GM19328 (cell line): ENCODE measurements around the gene ATOH1.

ENCODE experiments used
- ATAC-seq: cut with Tn5 transposase; IDR thresholded peaks from one replicate; pipeline ENCODE4 v1.9.1; 2021; ENCODE audit warnings: mild to moderate bottlenecking, moderate library complexity; ENCODE audit not compliant: unreplicated experiment

Gene ATOH1

GRCh38 chr4:93834249-93835066 lies 5.9 kb downstream of the ATOH1 start:
- ATAC-seq: no peak

- ATAC-seq: no peak
Observed at GRCh38 chr4:93835929-93836328, 7.4 kb downstream of the ATOH1 start.

DNA sequence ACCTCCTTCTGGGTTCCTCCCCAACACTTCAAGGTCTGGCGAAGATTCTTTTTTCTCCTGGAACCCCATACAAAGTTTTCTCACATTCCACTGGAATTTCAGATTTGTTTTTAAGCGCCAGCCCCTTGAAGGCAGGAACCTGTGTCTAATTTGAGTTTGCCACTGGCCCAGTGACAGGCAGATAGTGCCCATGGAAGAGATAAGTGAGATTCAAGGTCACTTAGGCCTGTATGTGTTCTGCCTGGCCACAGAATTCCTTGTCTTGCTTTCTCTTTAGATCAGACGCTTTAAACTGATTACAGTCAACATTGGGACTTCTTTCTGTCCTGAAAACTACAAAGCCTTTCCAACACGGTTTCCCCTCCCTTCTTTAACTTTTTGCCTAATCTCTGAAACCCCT lies 11.2 kb downstream of the ATOH1 start:
- ATAC-seq: no peak

- ATAC-seq: no peak
Observed at GRCh38 chr4:93841803-93842345, 13.3 kb downstream of the ATOH1 start.

DNA sequence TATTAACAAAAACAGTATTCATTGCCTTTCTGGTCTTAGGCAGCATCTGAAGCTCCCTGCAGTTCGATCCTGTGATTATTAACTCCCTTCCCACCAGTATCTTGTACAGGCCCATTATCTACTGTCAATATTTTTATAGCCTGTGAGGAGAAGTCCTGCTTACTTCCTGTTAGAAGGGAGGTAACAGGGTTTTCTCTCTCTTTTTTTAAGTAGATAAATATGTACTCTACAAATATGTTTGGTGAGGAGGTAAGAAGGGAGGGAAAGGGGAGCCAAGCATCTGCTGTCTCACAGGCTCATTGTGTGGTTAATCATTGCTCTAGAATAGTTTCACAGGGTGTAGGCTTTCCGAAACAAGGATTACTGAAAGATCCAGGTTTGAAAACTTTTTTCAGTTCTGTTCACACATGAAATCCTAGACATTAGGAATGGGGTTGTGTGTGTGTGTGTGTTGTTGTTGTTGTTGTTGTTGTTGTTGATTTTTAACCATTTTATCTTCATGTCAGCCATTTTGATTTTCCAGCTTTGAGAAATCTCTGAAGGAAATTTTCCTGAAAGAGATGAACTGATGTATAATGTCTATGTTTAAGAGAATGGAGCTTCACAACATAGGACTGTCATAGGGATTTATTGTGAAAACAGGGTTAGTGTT lies 14.2 kb downstream of the ATOH1 start:
- ATAC-seq: no peak

- no peak for ATAC-seq
Observed at GRCh38 chr4:93843772-93844171, 15.2 kb downstream of the ATOH1 start.

- no peak for ATAC-seq
Observed at GRCh38 chr4:93852680-93853079, 24.1 kb downstream of the ATOH1 start.

DNA sequence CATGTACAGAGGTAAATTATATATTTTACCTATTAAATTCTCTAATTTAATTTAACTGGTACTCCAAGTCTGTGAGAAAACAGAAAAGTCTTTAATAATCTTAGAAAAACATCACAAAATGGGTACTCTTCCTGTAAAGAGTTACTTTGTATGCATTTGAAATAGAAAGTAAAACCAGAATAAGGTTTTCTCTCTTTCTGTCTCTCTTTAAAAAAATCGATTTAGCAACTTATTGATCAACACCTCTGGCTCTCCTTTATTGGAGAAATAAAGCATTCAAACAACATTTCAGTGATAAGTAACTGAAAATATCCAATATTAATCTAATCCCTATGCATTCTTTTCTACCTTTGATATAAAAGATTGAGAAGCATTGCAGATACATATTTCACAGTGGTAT lies 27.4 kb downstream of the ATOH1 start:
- no peak for ATAC-seq

DNA sequence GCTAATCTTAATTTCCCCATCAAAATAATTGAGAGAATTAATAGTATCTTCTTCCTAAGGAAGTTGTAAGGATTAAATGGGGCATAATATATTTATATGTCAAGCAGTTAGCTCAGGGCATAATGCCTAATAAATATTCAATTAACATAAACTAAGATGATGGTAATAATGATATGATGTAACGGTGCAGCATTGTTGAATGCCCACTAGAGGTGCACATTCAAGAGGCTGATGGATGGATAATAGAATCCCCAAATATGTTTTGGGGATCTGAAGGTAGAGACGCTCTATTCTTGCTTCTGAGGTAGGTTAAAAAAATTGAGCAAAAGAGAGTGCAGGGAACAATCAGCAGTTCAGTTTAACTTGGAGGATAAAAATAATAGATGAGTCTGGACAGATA lies 37.1 kb downstream of the ATOH1 start:
- no peak for ATAC-seq

- no peak for ATAC-seq
Observed at GRCh38 chr4:93867416-93868001, 39.0 kb downstream of the ATOH1 start.

GRCh38 chr4:93870876-93871458 lies 42.4 kb downstream of the ATOH1 start:
- ATAC-seq: no peak

DNA sequence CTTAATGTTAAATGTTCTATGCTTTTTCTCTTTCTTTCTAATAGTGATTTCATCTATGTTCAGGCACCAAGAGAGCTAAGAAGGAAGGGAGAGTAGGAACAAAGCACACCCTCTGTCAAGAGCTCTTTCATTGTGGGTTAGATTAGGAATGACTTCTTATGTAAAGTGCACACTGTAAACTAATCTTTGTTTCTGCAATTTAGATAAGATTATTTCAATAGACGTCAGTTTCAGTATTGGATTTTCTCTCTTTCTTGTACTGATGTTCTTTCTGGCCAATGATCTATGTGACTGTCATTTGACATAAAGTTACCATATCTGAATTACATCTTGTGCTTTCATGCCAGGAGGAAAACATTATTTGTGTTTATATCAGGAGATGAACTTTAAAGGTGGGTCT lies 48.2 kb downstream of the ATOH1 start:
- no peak for ATAC-seq

DNA sequence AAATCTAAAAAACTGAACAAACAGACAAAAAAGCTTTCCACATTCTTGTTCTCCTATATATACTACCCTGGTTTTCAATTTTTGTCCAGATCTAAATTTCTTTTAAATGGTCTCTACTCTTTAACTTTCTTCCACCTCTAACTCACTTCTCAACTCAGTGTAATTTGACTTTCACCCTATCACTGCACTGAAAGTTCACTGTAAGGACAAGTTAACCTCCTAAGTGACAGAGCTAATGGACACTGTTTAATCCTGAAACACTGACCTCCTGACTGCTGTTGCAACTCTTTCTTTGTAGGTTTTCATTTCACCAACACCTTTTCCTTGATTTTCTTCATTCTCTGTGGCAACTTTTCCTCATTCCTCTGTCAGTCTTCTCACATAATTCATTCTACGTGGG lies 50.0 kb downstream of the ATOH1 start:
- no peak for ATAC-seq

- peak; percentile 77 for ATAC-seq
Observed at GRCh38 chr4:93879919-93880318, 51.4 kb downstream of the ATOH1 start.
